HG02943 (cell line): ENCODE results near the gene CDK17.
A peak's percentile ranks its signal among the peaks of the same experiment; 100 is the strongest.
"Not testable (repeated sequence)": the region's sequence is repeated elsewhere in the genome, so short reads cannot be mapped to it uniquely, and the experiment has no call there.

Experiments
- ATAC-seq: cut with Tn5 transposase; IDR thresholded peaks from one replicate; pipeline ENCODE4 v1.9.1; 2021; ENCODE audit warnings: mild to moderate bottlenecking, low read depth, moderate library complexity; ENCODE audit not compliant: unreplicated experiment

Gene CDK17

DNA sequence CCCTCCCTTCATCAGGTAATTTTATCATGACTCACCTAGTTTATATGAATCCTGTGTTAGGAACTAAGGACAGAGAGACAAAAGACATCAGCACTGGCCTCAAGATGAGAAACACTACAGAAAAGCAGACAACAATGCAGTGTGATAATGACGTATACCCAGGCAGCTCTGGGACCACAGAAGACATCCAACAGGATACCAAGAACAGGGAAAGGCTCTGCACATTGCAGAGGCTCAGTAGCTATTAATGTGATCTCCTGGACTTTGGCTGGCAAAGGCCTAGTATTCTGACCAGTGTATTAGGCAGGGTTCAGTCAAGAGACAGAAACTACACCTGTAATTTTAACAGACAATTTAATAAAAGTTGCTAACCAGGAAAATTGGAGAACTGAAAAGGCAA, 39.7 kb downstream of the CDK17 start:
- ATAC-seq, result no peak

DNA sequence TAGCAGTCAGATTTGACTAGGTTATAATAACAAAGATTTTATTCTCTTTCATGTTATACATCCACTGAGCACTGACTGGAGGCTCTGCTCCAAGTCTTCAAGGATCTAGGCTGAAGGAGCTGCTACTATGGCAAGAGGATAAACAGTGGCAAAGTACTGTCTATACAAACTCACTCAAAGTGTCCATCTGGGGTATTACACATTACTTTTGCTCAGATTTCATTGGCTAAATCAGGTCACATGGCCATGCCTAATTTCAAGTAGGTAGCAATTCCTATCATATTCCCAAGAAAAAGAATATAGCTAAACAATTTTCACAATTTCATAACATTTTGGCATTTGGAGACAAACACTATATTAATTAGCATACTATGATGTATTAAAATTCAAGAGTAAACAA, 40.9 kb downstream of the CDK17 start:
- ATAC-seq, result no peak

DNA sequence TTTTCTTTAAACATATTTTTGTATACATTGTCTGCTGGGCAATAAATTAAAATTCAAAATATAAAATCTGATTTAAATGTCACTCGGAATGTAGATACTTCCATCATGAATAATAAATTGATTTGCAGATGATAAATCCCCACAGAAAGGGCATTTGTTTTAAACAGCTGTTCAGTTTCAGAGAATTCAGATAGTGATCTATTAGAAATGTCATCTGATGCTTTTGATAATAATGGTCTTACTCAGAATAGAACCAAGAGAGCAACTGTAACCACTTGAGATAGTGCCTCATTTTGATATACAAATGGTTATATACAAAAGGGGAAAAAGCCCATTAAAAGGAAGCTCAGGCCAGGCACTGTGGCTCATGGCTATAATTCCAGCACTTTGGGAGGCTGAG, 43.4 kb downstream of the CDK17 start:
- ATAC-seq, result no peak

DNA sequence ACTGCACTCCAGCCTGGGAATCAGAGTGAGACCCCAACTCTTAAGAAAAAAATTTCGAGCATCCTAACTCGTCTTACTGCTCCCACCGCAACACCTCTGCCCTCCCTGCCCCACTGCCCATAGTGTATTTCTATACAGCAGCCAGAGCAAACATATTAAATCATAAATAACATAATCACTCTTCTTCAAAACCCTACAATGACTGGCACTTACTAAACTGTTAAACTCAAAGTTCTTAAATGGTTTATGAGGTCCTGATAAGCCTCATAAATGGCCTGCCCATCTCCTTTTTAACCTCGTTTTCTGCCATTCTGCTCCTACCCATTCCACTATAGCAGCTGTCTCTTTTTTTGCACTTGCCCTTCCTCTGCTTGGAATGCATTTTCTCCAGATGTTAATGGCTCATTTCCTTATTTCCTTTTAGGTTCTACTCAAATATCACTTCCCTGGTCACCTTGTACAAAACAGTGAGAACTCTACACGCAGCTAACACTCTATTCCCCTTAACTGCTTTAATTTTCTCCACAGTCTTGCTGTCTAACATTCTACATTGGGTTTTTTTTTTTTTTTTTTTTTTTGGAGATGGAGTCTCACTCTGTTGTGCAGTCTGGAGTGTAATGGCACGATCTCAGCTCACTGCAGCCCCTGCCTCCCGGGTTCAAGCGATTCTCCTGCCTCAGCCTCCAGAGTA, 45.2 kb downstream of the CDK17 start:
- no peak for ATAC-seq

DNA sequence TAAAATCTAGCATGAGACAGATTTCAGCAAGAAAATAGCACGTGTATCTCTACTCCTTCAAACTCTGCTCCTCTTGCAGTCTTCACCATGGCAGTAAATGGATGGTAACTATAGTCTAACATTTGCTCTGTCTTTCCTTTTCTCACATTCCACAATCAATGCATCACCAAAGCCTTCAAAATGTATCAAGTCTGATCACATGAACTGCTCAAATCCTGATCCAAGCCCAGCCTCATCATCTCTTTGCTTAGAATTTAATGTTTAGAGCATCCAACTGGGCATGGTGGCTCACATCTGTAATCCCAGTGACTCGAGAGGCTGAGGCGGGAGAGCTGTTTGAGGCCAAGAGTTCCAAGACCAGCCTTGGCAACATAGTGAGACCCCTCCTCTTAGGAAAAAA, 45.9 kb downstream of the CDK17 start:
- no peak for ATAC-seq

DNA sequence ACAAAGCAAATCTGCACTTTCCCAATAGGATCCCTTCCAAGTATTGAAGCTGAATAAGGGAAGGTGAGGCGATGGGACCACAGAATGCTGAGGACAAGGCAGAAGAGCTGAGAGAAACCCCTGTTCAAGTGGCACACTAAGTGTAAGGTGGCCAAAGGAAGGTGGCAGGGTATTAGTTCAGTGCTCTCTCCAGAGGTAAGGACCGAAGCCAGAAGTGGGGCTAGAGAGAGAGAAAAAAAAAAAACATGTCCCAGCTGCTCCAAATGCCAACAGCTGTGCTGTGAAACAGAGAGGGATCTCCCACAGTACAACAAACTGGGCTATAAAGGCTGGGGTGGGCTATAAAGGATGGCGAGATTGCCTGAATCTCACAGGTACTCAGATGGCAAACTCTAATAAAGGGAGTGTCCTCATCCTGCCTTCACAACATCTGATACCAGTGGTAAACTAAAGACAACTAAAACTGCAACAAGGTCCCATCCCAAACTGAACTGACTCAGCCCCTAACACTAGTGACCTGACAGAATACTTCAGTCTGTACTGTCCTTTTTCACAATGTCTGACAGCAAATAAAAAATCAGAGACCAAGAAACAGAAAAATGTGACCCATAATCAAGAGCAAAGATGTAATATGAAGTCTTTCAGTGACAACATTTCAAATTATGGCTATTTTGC, 47.9 kb downstream of the CDK17 start:
- ATAC-seq, result no peak

DNA sequence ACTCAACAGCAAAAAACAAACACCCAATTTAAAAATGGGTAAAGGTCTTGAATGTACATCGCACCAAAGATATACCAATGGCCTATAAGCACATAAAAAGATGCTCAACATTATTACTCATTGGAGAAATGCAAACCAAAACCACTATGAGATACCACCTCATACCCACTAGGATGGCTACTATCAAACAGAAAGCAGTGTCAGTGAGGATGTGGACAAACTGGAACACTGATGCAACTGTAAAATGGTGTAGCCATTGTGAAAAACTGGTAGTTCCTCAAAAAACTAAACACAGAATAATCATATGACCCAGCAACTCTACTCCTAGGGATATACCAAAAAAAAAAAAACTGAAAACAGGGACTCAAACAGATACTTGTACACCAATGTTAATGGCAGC, 49.3 kb downstream of the CDK17 start:
- no peak for ATAC-seq

DNA sequence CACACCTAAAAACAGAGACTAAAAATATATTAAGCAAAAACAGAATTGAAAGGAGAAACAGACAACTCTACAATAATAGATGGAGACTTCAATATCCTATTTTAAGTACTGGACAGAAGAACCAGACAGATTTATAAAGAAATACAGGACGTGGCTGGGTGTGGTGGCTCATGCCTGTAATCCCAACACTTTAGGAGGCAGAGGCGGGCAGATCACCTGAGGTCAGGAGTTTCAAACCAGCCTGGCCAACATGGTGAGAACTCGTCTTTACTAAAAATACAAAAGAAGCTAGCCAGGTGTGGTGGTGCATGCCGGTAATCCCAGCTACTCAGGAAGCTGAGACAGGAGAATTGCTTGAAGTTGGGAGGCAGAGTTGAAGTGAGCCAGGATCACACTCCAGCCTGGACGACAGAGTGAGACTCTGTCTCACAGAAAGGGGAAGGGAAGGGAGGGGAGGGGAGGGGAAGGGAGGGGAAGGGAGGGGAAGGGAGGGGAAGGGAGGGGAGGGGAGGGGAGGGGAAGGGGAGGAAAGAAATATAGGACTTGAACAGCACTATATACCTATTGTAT, 53.0 kb downstream of the CDK17 start:
- no peak for ATAC-seq

DNA sequence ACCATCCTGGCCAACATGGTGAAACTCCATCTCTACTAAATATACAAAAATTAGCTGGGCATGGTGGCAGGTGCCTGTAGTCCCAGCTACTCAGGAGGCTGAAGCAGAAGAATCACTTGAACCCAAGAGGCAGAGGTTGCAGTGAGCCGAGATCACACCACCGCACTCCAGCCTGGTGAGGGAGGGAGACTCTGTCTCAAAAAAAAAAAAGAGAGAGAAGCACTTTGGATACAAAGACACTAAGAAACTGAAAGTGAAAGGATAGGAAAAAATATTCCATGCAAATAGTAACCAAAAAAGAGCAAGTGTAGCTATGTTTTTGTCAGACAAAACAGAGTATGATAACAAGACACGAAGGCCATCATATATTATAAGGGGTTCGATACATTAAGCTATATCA, 53.5 kb downstream of the CDK17 start:
- ATAC-seq, result not testable (repeated sequence)

DNA sequence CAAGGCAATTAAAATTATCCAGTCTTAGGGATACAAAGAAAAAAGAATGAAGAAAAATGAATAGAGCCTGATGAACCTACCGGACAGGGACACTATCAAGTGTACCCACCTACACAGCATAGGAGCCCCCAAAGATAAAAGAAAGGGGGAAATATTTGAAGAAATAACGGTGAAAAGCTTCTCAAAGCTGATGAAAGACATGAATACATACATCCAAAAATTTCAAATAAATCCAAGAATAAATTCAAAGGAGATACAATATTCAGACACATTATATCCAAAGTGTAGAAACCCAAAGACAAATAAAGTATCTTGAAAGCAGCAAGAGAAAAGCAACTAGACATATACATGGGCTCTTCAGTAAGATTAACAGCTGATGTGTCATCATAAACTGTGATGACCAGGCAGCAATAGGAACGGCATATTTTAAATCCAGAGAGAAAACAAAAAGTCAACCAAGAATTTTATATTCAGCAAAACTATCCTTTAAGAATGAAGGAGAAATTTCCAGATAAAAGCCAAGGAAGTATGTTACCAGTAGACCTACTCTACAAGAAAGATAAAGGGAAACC, 56.0 kb downstream of the CDK17 start:
- no peak for ATAC-seq

DNA sequence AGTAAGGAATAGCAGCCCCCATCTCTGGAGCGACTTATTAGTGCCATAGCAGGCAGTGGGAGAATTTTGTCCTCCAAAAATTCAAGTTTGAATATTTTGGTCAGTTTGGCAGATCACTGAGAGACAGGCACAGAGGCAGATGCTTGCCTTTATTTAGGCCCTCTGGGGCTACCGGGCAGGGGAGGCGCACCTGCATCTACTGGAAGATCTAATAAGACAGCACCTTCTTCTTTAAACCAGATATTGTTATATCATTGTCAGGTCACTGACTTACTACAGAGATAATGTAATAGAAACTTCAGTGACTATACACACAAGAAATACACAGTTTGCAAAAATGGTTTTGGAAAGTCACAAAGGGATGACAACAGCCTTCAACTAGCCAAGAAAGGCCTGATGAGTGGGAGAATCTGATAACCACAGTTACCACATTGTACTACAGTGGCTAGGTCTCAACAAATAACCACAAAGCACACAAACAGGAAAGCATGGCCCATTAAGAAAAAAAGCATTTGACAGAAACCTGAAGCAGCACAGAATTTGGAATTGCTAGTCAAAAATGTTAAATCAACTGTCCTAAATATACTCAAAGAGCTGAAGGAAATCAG, 56.8 kb downstream of the CDK17 start:
- ATAC-seq, result no peak

DNA sequence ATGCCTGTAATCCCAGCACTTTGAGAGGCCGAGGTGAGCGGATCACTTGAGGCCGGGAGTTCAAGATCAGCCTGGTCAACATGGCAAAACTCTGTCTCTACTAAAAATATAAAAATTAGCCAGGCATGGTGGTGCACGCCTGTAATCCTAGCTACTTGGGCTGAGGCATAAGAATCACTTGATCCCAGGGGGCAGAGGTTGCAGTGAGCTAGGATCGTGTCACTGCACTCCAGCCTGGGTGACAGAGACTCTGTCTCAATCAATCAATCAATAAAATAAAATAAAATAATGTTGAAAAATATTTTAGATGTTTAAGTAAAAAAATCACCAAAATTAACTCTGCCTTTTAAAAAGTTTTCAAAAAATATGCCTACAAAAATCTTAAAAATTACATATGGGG, 60.6 kb downstream of the CDK17 start:
- not testable (repeated sequence) for ATAC-seq

DNA sequence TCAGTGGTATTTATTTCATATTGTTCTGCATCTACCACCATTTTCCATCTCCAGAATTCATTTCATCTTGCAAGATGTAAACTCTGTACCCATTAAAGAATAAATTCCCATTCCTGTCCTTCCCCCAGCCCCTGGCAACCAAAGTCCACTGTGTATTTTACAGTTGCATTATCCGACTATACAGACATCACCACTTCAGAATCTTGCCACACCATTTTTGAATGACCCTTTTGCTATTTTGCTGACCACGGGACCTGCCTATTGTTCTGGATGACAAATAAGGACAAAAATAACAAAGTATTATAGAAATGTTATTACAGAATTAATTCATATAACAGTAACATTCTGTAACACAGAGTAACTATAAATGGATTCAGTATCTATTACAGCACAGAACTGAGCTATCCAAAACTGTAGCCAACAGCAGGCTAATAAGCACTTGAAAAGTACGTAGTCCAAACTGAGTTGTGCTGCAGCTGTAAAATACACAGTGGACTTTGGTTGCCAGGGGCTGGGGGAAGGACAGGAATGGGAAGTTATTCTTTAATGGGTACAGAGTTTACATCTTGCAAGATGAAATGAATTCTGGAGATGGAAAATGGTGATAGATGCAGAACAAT, 61.3 kb downstream of the CDK17 start:
- no peak for ATAC-seq

DNA sequence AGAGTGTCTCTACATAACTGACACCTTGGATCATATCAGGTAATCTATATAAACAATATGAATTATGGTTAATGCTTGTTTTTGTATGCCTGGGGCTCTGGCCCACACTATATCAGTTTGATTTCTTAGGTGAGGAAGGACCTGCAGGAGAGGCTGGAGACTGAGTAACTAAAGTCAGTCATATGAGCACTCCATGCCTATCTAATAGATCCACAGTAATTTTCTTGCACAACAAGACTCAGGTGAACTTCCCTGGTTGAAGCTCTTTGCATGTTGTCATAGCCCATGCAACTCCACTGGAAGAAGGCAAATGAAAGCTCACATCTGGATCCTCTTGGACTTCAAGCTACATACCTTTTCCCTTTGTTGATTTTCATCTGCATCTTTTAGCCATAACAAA, 62.3 kb downstream of the CDK17 start:
- ATAC-seq, result no peak

DNA sequence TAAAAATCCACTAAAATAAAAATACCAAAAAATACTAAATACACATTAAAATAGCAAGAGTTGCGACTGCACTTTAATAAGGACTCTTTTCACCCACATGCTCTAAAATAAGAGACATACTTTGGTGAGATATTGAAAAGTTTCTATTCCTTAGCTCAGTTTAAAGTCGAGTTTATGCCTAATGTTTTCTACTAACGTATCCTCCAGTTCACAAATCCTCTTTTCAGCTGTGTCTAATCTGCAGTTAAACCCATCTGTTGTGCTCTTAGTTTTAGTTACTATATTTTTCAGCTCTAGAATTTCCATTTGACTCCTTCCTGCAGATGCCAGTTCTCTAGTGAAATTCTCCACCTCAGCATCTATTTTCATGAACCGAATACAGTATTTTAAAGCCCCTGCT, 63.8 kb downstream of the CDK17 start:
- ATAC-seq, result no peak

DNA sequence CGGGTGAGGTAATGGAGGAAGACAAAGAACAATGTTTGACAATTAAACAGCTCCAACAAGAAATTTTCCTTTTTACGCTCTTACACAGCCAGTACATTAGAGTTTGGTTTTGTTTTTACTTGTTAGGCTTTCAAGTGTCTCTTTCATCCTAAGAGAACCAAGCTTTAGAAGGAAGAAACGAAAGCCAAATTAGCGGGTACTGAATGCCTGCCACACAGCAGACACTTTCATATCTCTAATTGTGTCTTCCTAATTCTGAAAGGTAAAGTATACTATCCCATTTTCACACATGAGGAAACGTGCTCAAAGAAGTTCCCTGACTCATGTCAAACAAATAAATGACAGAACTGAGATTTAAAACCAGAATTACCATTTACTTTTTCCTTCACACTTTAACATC, 65.0 kb downstream of the CDK17 start:
- ATAC-seq, result peak; percentile 76

DNA sequence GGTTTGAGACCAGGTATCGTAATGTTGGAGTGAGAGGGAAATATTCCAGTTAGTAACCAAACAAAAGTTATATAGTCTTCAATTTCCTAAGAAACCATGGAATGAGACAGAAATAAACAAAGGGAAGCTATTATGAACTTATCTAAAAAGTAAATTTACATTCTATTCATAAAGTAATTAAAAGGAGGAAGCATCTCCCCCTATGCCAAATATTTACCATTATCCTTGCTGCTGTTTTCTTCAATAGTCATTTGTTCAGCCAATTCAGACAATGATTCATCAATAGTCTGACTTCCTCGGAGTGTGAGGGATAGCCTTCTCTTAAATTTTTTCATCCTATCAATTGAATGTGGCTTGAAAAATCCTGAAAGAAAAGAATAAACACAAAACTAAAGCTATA, 65.7 kb downstream of the CDK17 start:
- ATAC-seq, result no peak

DNA sequence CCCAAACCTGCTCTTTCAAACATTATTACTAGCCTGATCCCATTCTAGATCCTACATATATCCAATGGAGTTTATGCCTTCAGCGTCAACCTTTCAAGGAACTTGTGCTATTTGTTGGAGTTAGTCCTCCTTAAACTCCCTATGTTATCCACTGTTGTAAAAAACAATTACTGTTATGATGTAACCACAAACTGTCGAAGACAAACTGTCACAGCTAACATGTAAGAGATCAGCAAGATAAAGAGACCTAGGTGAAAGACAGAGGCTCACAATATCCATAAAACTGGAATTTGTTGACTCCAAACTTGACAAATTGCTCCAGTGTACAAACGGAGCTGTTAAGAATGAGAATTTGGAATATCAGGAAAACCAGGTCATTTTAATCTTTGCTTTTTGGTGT, 70.7 kb downstream of the CDK17 start:
- ATAC-seq, result no peak

DNA sequence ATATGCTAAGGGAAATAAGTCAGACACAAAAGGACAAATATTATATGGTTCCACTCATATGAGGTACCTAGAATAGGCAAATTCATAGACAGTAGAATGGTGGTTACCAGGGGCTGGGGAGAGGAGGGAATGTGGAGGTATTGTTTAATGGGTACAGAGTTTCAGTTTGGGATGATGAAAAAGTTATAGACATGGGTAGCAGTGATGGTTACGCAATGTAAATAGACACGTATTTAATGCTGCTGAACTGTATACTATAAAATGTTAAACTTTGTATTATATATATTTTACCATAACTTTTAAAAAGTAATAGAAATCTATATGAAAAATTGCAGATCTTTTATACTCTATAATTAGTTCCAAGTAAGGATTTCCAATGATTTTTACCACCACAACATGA, 71.2 kb downstream of the CDK17 start:
- ATAC-seq, result no peak

DNA sequence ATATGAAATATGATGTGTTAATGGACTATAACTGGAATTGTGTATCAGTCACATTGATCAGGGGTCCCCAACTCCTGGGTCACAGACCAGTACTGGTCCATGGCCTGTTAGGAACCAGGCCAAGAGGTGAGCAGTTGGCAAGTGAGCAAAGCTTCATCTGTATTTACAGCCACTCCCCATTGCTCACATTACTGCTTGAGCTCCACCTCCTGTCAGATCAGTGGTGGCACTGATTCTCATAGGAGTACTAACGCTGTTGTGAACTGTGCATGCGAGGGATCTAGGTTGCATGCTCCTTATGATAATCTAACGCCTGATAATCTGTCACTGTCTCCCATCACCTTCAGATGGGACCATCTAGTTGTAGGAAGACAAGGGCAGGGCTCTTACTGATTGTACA, 72.3 kb downstream of the CDK17 start:
- ATAC-seq, result no peak

DNA sequence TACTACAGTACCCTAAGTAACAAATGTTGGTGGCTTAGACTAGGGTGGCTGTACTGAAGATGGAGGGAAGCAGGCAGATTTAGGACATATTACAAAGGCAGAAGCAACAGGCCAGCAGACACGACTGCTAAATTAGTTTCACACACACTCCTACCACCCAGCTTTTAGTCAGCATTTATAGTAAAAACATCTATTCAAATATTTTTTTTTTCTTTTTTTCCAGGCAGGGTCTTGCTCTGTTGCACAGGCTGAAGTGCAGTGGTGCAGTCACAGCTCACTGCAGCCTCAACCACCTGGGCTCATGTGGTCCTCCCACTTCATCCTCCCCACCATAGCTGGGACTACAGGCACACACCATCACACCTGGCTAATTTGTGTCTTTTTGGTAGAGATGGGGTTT, 72.9 kb downstream of the CDK17 start:
- peak; percentile 90 for ATAC-seq
